ENCODE measurements around the gene SSU72.

SSU72 gene

GRCh38 chr1:1574721-1575537, at the start of gene SSU72:
SSU72 (minus strand) TSS chr1:1574863; CDS start chr1:1574557, 306 bp downstream.
- peak; percentile 96 for DNase-seq

- no peak for DNase-seq
Observed at GRCh38 chr1:1623631-1624442, 49.2 kb upstream of the SSU72 start.

GRCh38 chr1:1623181-1623630, 48.5 kb upstream of the SSU72 start:
- DNase-seq: no peak

- DNase-seq: no peak
Observed at GRCh38 chr1:1622788-1623094, 48.1 kb upstream of the SSU72 start.

DNA sequence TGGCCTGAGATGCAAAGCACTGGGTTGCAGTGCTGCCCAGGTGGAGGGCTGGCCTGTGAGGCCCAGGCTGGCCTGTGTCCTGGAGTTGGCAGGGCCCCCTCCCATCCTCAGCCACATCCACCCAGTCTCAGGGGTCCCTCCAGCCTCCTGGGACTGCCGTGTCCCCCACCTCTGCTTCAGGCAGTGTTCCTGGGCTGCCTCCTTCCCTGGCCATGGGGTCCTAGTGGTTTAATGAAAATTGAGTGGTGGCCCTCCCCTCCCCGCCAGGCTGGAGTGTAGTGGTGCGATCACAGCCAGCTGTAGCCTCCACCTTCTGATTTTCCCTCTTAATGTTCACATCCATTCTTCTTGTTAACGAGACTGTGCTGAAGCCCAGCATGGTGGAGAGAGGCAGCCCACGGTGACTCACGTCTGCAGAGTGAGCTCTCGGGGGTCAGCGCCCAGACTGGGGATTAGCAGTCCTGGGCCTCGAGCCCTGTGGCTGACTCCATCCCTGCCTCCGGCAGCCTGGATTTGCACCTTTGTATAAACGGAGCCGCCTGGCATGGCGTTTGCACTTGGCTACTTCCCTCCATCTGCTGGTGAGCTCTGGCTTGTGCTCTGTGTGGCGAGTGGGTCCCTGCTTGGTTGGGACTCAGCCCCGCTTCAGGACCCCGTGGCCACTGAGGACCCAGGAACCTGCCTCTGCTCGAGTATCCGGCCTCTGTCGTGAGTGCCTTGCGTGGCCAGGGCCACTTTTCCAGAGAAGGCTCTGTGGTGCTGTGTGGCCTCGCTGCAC, 47.5 kb upstream of the SSU72 start:
- DNase-seq: no peak

DNA sequence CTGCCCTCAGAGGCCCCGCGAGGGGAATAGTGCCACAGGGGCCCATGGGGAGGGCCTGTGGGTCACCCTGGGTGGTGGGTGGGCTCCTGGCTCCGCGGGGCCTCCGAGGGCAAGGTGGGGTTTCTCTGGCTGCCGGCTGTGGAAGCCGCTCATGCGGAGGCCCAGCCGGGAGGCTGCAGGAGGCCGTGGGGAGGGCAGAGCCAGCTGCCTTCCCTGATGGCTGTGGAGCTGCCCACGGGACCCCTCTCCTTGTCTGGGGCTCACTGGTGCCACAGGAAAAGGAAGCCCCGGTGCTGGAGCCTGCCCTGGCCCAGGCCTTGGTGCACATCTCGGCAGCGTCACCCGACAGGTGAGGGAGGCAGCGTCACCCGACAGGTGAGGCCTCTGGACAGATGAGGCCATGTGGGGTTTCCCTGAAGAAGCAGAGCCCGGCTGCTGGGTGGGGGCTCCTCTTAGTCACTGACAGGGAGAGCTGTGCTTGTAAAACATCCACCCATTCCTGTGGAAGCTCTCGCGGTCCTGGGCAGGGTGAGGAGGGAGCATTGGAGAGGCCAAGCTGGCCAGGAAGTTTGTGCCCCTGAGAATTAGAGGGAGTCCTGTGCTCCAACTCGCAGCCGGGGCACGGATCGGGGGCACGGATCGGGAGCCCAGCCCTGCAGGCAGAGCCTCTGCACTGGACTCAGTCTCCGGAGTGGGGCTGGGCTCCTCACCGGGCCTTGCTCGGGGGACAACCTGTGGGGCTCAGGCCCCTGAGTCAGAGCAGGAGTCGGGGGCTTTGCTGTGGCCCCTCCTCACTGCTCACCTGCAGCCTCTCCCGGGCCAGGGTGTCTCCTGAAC, 46.7 kb upstream of the SSU72 start:
- DNase-seq: no peak

GRCh38 chr1:1620433-1621139, 45.9 kb upstream of the SSU72 start:
- no peak for DNase-seq

- no peak for DNase-seq
Observed at GRCh38 chr1:1619917-1620361, 45.3 kb upstream of the SSU72 start.

GRCh38 chr1:1618396-1619068, 43.9 kb upstream of the SSU72 start:
- DNase-seq: no peak

DNA sequence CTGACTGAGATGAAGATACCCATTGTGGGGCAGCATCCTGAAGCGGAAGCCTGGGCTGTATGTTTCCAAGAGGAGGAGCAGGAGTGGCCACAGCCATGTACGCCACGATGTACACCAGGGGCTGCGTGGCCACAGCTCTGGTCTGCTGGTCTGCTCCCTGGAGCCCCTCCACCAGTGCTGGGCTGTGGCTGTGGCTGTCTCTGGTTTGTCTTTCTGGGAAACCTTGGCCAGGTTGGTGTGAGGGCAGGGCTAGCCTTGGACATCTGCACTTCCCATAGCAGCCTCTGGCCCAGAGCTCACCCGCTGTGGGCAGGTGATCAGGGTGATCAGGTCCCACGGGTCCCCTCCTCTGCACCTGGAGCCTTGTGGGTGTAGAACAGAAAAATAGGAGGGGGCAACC, 43.3 kb upstream of the SSU72 start:
- no peak for DNase-seq

- no peak for DNase-seq
Observed at GRCh38 chr1:1617516-1617915, 42.9 kb upstream of the SSU72 start.

- DNase-seq: no peak
Observed at GRCh38 chr1:1616838-1617237, 42.2 kb upstream of the SSU72 start.

GRCh38 chr1:1616045-1616790, 41.6 kb upstream of the SSU72 start:
- peak; percentile 57 for DNase-seq

- DNase-seq: peak; percentile 98
Observed at GRCh38 chr1:1615256-1616044, 40.8 kb upstream of the SSU72 start, which contains the start of gene MIB2. MIB2 (plus strand) TSS chr1:1615500; CDS start chr1:1623453, 7,953 bp downstream.

GRCh38 chr1:1614954-1615255, 40.2 kb upstream of the SSU72 start:
- no peak for DNase-seq

- peak; percentile 71 for DNase-seq
Observed at GRCh38 chr1:1614204-1614953, 39.7 kb upstream of the SSU72 start.

DNA sequence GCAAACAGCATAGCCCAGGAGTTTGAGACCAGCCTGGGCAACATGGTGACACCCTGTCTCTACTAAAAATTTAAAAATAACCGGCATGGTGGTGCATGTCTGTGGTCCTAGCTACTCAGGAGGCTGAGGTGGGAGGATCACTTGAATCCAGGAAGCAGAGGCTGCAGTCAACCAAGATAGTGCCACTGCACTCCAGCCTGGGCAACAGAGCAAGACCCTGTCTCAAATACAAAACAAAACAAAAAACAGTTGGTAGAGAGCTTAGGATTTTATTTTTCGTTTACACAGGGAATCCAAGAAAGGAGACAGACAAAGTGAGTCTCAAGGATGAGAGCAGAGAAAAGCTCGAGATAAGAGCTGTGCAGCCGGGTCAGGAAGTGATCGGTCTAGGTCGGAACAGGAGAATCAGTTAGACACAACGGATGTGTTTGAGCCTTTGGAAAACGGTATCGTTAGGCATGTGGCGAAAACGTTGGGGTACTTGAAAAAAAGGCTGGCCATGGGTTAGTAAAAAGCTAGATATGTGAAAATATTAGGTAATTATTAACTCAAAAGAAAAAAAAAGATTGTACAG, 38.9 kb upstream of the SSU72 start:
- no peak for DNase-seq

DNA sequence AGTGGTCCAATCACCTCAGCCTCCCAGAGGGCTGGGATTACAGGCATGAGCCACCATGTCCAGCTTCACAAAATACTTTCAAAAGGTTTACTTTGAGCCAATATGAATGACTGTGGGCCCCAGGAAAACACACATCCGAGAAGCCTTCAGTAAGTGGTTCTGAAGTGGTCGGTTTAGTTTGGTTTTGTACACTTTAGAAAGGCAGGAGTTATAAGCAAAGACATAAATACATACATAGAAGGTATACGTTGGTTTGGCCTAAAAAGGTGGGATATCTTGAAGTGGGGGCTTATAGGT, 37.4 kb upstream of the SSU72 start:
- no peak for DNase-seq

DNA sequence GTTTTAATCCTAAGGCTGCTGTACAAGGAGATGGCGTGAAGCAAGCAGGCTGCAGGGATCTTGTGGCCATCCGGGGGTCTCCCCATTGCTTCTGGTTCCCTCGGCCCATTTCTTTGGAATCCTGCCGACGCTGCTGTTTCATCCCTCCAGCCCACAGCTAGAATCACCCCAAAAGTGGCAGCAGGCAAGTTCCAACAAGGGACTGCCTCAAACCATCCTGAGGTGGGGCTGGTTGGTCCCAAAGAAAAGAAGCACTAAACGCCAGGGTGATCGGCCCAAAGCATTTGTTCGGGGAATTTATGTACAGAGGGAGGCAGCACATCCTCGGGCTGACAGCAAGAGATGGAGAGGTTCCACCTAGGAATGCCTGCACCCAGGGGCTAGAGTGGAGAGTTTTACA, 36.1 kb upstream of the SSU72 start:
- no peak for DNase-seq
